Activated naive CD4-positive, alpha-beta T cell treated with anti-CD3 and anti-CD28 coated beads, Interleukin-2, amount 50 U/mL, for 72 hours (primary cell): ENCODE data around the gene TTC6. TPM values are rescaled to one million over a fixed set of nuclear protein-coding genes. Genes with fewer than 3 reads are reported as not detected.
"Not testable (repeated sequence)": the region's sequence is repeated elsewhere in the genome, so short reads cannot be mapped to it uniquely, and the experiment has no call there.

ENCODE experiments used
- ATAC-seq, 2 donors: fragments of 150-1000 bp; cut with Tn5 transposase; 2 replicates each; pipeline ENCODE4 v1.10.0; 2021; ENCODE audit warnings: mild to moderate bottlenecking in 2 of 2, moderate library complexity in 2 of 2
- DNase-seq, 2 donors: peaks; one replicate each; pipeline ENCODE4 v3.0.0; 2021 to 2022; ENCODE audit warnings: low spot score in 2 of 2
- H3K27ac Mint-ChIP-seq, 2 donors: one replicate each; pipeline ENCODE4 v1.8.0; 2022; ENCODE audit warnings: mild to moderate bottlenecking in 2 of 2, mixed read lengths in 2 of 2
- H3K36me3 Mint-ChIP-seq, 2 donors: one replicate each; pipeline ENCODE4 v1.8.0; 2022; ENCODE audit warnings: mixed read lengths in 2 of 2
- H3K9me3 Mint-ChIP-seq, 2 donors: one replicate each; pipeline ENCODE4 v1.8.0; 2022; ENCODE audit warnings: mixed read lengths in 2 of 2
- total RNA-seq, 2 donors: library from RNA; stranded (reverse); gene quantifications; one replicate each; pipeline ENCODE4 v1.2.3, GENCODE V29; 2022

Gene TTC6, protein sequence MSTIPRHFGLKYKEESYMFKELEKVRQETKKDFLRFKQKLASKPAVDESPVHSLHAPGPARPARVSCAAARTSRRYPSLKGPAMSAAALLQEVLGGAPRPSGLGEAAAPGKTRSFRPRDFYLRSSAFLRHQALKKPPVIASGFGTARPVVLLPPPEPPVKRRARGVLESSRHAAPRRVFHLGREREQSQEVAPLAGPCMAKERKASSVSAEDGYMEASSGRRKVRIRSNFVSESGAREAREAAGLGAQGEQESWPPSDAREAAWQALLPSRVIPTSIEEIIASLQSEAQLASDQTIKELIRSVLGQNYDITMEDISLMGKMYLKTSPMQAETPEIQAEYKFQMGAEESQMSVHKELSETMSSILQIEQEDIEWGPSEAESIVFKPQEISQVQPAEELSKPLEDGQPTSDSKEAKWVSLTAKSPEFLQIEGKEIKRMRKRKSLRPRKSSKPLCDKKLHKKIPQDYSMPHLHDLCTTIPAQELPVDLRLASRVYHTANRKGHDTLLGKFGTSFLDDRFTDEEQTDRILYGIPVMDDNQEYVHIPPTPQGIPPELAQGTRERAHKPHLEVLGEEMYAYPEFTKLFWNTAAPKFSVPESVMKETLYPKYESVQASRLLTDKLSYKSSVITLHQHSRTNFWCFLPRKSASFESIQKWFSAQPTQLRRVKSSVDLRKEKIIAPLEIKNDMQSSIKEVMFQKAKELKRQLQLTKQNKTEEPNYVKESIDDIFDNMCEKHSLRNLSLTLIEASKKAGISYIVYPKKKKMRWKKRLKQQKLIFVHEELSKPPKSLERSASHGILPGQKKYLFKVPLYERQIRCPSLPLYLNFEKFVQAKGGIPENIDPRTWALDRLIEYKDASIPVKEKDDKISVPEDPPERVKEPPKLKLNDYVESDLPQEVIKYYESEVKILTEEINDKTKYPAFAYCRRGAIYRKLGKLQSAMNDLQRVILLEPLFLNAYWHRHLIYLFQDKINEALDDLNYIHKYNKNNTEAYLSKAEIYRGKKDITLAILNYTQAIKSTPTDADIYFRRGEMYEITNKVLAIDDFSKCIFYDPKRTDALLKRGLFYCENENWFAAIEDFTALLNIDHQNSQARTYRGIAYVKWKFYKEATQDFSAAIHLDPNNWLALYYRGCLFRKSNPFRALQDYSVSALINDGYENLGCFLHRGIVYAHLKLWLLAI (N-terminal part only)
- total RNA-seq, result not detected

DNA sequence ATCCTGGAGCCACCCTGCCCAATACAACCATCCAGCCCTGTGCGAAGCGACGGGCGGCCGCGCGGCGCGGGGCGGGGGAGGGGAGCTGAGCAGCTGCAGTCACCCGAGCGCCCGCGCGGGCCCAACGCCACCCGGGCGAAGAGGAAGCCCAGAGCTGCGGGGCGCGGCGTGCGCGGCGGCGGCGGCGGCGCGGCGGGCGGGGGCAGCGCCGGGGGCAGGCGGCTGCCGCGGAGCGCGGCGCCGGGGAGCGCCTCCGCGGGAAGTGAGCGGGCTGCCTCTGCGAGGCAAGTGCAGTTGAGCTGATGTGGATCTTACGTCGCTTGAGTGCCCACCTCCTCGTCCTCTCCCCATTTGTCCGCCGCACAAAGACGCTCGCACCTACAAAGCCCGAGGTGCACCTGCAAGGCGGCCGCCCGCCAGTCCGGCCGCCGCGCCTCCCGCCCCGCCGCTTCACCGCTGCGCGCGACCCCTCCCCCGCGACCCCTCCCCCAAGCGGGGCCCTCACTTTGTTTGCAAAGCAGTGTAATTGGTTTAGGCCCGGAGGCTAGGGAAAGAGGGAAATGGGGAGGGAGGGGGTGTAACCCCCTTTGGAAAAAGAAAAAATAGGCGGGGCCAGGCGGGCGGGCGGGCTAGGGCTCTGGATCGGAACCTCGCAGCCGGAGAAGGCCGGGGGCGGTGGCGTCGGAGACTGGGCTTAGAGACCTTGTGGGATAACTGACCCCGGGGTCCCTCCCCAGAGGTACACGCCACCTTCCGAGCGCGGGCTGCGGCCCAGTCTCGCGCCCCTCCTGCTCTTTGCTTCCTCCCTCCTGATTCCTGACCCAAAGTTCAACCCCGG, at the start of gene TTC6, which contains the start of gene FOXA1:
Gene TTC6, plus strand, starts transcription at position 659 of the 838 bp plus-strand sequence. CDS start 26,436 bp downstream, outside the sequence.
Gene FOXA1, minus strand, starts transcription at position 279 of the 838 bp plus-strand sequence. Its CDS starts 277 bp downstream, at position 2.
- DNase-seq (no peak), ATAC-seq (peak in 1 of 2 donors; percentile 21)
- Mint-ChIP-seq H3K36me3 (peaks cover 45 to 57% of the 10 kb centered on the region in 2 donors), H3K9me3 (peaks cover 8 to 26% of the 10 kb centered on the region in 2 donors), H3K27ac (peak within 1 kb of the TSS; percentile 50 to 92)

DNA sequence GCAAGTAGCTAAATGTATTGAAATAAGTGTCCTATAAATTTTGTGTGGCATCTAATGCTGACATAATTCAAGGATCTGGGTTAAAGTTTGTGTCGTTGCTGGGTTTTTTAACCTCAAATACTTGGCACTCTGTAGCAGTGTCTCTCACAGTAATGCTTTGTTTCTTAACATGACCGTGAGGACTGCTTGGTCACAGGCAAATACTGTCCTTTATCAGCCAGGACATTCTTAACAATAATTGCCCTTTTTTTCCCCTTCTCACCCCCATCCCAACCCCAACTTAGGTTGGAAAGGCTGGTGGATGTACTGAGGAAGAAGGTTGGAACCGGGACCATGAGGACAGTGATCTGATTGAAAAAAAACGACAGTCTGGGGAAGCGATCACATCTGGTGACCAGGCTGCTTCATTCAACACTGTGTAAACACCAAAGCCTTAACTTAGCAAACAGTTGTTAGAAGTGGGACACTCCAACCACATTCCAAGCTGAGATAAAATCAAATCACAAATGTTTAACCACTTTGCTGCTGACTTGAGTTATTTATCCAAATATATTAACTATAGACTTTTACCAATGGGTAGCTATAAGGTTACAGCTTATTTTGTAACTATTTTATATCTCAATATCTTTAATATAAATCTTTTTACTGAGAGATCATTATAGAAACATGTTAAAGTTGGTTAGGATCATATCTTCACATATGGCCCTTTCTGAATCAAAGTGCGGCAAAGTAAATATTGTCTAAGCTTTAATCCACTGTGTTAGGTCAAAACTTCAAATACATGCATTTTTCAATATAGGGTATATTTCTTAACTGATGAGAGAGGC, 48.6 kb upstream of the TTC6 start:
- DNase-seq (no peak), ATAC-seq (no peak)
- Mint-ChIP-seq H3K36me3 (no peaks in the 10 kb centered on the region), H3K9me3 (no peaks in the 10 kb centered on the region), H3K27ac (no peak overlapping the region)

DNA sequence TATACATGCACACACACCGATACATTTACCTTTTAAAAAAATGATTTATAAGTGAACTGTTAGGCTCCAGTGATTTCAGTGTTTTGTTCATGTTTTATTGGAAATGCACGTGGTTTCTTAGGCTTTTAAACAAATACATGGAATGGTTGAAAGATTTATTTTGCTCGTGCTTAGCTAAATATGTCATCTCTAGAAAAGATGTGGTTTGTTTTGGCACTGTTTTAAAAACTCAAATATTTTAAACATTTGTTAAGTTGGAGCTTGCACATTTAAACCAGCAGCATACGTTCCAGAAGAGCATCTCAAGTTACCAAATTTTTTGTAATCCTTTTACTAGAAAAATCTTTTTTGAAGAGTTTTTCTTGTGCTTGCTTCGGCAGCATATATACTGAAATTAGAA, 44.9 kb upstream of the TTC6 start:
- Mint-ChIP-seq H3K27ac (no peak overlapping the region), H3K36me3 (peaks cover 0 to 6% of the 10 kb centered on the region in 2 donors)
- ATAC-seq, result no peak

DNA sequence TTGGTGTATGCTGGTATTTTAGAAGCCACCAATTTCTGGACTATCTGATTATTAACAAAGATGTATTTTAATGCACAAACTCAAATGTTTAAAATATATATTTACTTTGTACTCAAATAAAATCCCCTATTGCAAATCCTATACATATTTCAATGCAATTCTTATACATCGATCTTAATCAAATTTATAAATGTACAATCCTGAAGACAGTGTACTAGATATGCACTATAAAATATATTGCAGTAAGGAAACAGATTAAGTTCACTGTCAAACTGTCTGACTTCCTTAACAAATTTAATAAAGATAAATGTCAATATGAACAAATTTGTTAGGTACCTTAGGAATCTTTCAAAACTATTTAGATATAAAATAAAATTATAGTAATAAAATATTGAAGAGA, 44.3 kb upstream of the TTC6 start:
- peaks cover 11% of the 10 kb centered on the region in 2 donors for H3K9me3 Mint-ChIP-seq
- DNase-seq, result no peak
- no peak overlapping the region for H3K27ac Mint-ChIP-seq

More for the DNA sequence above, 44.9 kb upstream of the TTC6 start:
- H3K9me3 Mint-ChIP-seq, result peaks cover 11% of the 10 kb centered on the region in 2 donors
- DNase-seq, result no peak

DNA sequence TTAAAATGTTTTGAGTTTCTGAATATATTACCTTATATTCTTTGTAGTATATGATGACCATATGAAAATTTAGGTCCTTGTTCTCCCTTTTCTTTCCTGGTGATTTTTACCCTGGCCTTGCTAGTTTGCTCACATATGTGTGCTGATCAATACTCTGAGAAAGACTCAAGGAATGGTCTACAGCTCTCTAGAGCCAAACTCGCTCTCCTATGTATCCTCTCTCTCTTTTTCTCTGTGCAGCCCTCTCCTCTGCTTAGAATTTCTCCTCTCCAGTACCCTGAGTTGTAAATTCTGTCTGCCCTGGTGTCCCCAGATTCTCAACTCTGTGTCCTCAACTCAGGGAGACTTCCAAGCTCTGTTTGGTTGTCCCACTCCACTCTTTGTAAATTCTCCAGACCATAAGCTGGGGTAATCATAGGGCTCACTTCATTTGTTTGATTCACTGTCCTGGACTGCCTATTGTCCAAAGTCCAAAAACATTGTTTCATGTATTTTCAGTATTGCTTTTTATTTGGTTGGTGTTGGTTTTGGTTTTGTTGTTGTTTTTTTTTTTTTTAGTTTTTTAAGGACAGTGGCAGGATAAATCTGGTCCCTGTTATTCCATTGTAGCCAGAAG, 41.4 kb upstream of the TTC6 start:
- H3K9me3 Mint-ChIP-seq, result peaks cover 20 to 23% of the 10 kb centered on the region in 2 donors
- no peak overlapping the region for H3K27ac Mint-ChIP-seq
- DNase-seq, result no peak
- peaks cover 6 to 13% of the 10 kb centered on the region in 2 donors for H3K36me3 Mint-ChIP-seq
- ATAC-seq, result no peak

More for the DNA sequence above, 44.3 kb upstream of the TTC6 start:
- peaks cover 0 to 6% of the 10 kb centered on the region in 2 donors for H3K36me3 Mint-ChIP-seq
- no peak for ATAC-seq

DNA sequence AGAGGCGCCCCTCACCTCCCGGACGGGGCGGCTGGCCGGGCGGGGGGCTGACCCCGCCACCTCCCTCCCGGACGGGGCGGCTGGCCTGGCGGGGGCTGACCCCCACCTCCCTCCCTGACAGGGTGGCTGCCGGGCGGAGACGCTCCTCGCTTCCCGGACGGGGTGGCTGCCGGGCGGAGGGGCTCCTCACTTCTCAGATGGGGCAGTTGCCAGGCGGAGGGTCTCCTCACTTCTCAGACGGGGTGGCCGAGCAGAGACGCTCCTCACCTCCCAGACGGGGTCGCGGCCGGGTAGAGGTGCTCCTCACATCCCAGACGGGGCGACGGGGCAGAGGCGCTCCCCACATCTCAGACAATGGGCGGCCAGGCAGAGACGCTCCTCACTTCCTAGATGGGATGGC, 39.8 kb upstream of the TTC6 start:
- Mint-ChIP-seq H3K9me3 (peaks cover 20 to 23% of the 10 kb centered on the region in 2 donors), H3K36me3 (peaks cover 6 to 13% of the 10 kb centered on the region in 2 donors)
- not testable (repeated sequence) for ATAC-seq, H3K27ac Mint-ChIP-seq, DNase-seq

DNA sequence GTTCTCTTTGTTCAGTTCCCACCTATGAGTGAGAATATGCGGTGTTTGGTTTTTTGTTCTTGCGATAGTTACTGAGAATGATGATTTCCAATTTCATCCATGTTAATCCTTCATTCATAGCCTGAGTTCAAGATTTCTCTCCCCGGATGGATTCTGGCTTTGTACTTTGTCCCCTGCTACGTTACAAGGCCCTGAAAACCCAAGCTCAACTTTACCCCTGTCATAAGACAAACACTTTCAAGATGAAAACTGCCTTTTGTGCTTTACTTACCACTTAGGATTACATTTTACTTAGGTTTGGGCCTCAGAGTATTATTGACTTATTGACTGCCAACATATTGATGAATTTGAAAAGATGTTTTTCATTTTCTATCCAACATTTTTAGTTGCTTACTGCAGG, 36.7 kb upstream of the TTC6 start:
- ATAC-seq (no peak), DNase-seq (no peak)
- no peak overlapping the region for H3K27ac Mint-ChIP-seq

DNA sequence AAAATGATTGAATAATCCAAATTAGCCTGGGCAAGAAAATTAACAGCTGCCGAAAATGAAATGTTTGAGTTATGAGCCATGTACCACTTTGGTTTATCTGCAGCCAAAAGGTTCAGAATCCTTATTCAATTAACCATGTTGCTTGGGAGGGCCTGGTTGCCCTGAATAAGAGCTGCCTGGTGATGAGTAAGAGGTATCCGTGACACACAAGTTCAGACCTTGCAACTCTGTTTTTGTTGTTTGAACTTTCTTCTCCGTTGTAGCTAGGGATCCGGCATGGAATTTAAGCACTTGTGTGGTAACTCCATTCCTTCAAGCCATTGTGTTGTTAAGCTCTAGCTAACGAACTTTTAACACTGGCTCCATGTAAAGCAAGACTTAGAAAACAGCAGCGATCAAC, 36.0 kb upstream of the TTC6 start:
- H3K9me3 Mint-ChIP-seq, result peaks cover 9 to 13% of the 10 kb centered on the region in 2 donors
- H3K36me3 Mint-ChIP-seq, result peaks cover 0 to 13% of the 10 kb centered on the region in 2 donors
- no peak for ATAC-seq
- DNase-seq, result no peak
- no peak overlapping the region for H3K27ac Mint-ChIP-seq

More for the DNA sequence above, 36.7 kb upstream of the TTC6 start:
- Mint-ChIP-seq H3K36me3 (peaks cover 6 to 13% of the 10 kb centered on the region in 2 donors), H3K9me3 (peaks cover 14 to 17% of the 10 kb centered on the region in 2 donors)

DNA sequence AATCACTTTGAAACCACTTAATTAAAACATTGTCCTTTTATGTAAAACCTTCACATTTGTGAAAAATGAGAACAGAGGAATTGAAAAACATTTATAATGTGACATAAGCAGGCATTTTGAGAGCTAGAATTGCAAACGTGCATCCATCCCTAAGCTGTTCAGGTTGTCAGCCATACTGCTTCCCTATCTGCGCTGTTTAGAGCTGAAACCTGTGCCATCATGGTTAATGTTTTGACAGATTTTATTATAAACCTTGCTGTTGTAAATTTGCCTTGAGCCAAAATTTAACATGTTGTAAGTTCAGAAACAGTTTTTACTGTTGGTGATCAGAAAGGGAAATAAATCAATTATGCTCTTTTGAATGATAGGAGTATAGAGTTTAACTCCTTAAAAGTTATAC, 32.2 kb upstream of the TTC6 start:
- no peak overlapping the region for H3K27ac Mint-ChIP-seq
- no peaks in the 10 kb centered on the region for H3K36me3 Mint-ChIP-seq
- DNase-seq, result no peak
- H3K9me3 Mint-ChIP-seq, result peaks cover 0 to 3% of the 10 kb centered on the region in 2 donors
- no peak for ATAC-seq

DNA sequence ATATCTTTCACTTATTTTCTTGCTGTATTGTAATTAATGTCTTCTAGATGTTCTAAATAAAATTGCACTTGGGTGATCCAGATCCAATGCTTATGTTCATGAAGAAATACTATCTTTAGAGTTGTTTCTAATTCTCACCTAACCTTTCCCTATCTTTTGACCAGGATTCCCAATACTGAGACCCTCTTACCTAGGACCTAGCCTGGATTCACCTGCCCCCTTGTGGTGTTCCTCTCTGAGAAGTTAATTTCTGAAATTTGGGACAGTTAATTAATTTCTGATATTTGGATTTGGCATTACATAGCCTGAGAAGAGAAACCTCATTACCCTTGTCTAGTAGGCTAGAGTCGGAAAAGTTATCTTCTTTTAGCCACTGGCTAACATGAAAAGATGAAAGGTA, 29.9 kb upstream of the TTC6 start:
- ATAC-seq, result no peak
- H3K36me3 Mint-ChIP-seq, result no peaks in the 10 kb centered on the region
- H3K27ac Mint-ChIP-seq, result no peak overlapping the region
- peaks cover 0 to 3% of the 10 kb centered on the region in 2 donors for H3K9me3 Mint-ChIP-seq
- DNase-seq, result no peak

DNA sequence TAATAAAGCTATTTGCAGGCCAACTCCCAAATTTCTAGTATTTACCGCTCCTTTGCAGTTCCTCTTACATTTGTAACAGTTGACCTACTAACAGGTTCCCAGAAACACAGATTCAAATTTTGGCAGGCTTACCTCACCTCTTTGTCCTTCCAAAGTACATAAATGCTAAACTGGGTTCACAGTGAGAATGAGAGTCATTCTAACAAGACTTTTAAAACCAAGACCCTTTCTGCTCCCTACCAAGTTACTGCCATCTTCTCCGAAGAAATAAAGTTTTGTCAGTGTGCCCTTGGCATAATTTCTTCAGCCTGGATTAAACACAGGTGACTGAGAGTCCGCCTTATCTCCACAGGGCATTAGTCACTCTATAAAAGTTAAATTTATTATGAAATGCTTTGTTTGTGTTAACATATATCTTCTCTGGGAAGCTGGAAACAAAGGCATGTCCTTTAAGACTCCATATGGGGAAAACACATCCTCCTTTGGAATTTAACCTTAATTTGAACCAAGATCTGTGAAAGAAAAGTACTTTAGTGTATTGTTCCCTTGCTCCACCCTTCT, 28.5 kb upstream of the TTC6 start:
- ATAC-seq (no peak), DNase-seq (no peak)
- Mint-ChIP-seq H3K9me3 (peaks cover 4 to 7% of the 10 kb centered on the region in 2 donors), H3K27ac (no peak overlapping the region), H3K36me3 (no peaks in the 10 kb centered on the region)

DNA sequence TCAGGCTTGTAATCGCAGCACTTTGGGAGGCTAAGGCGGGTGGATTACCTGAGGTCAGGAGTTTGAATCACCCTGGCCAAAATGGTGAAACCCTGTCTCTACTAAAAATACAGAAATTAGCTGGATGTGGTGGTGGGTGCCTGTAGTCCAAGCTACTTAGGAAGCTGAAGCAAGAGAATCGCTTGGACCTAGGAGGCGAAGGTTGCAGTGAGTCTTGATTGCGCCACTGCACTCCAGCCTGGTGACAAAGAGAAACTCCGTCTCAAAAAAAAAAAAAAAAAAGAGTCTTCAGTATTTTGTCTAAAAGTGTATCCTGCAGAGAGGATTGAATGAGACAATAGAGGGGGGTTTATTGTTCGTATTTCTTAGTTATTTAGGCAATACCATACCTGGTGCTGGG, 25.7 kb upstream of the TTC6 start:
- Mint-ChIP-seq H3K36me3 (no peaks in the 10 kb centered on the region), H3K9me3 (peaks cover 11 to 14% of the 10 kb centered on the region in 2 donors), H3K27ac (no peak overlapping the region)
- ATAC-seq (no peak), DNase-seq (no peak)

DNA sequence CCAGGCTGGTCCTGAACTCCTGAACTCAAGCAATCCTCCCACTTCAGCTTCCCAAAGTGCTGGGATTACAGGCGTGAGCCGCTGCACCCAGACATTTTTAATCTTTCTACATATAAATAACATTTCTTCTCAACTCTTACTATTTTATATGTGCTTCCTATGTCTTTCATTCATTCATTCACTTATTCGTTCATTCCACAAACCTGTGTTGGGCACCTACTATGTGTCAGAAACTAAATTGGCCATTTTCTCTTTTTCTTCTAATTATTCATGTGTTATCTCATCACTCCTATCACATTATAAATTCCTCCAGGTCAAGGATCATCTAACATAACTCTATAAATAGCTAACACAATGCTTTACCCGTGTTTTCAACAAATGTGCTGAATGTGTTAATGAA, 24.0 kb upstream of the TTC6 start:
- Mint-ChIP-seq H3K36me3 (no peaks in the 10 kb centered on the region), H3K9me3 (peaks cover 14% of the 10 kb centered on the region in 2 donors), H3K27ac (no peak overlapping the region)
- DNase-seq, result no peak
- no peak for ATAC-seq

DNA sequence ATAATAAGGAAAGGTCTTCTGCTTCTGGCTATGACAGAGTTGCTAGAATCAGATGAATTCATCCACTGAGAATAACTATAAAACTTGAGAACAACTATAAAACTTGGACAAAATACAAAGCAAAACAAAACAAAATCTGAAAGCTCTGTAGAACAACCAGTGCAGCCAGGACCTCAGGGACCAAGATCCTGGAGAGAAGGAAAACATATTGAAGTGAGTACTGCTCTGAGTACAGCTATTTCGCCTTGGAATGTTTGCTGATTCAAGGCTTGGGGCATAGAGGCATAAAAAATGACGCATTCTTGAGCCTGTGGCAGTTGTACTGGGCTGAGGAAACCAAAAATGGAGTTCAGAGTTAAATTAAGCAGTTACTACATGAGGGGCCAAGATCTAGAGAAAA, 22.1 kb upstream of the TTC6 start:
- no peak for ATAC-seq
- no peak overlapping the region for H3K27ac Mint-ChIP-seq
- no peak for DNase-seq
- H3K9me3 Mint-ChIP-seq, result peaks cover 14% of the 10 kb centered on the region in 2 donors
- no peaks in the 10 kb centered on the region for H3K36me3 Mint-ChIP-seq
